ENCODE data around the gene SCAND1.

DNA sequence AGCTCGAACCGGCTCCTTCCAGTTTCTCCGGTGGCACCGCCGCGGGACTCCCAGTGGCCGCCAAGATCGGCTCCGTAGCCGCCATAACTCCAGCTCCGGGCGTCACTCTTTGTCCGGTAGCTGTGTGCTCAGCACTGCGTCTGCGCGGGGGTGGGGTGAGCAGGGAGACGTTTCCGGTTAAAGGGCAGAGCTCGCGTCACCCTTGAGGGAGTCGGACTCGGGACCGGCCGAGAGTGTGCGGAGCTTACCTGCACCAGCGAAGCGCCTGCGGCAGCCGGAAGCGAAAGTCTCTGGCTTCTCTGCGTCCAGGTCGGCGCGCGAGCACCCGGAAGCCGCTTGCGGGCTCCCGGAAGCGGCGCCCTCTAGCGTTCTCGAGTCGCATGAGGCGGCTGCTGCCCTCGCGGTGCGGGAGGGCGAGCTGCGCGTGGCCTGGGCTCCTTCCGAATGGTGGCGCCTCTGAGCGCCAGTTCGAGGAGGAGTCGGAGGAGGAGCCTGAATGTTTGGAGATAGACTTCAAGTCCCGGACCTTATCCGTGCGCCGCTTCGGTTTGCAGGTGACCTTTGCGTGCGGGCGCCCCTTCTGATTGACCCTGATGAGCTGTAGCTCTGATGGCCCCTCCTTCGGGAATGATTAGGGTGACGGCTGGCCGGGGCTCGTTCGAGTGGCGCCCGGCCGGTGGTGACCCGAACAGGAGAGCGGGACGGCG lies at the start of gene SCAND1:
- TF ChIP-seq, protein P1, sequence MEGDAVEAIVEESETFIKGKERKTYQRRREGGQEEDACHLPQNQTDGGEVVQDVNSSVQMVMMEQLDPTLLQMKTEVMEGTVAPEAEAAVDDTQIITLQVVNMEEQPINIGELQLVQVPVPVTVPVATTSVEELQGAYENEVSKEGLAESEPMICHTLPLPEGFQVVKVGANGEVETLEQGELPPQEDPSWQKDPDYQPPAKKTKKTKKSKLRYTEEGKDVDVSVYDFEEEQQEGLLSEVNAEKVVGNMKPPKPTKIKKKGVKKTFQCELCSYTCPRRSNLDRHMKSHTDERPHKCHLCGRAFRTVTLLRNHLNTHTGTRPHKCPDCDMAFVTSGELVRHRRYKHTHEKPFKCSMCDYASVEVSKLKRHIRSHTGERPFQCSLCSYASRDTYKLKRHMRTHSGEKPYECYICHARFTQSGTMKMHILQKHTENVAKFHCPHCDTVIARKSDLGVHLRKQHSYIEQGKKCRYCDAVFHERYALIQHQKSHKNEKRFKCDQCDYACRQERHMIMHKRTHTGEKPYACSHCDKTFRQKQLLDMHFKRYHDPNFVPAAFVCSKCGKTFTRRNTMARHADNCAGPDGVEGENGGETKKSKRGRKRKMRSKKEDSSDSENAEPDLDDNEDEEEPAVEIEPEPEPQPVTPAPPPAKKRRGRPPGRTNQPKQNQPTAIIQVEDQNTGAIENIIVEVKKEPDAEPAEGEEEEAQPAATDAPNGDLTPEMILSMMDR (IDR thresholded peaks at IDR 0.05; ENCODE audit: low read length), result peak; percentile 98
- no peak for TF ChIP-seq EZH2 (IDR thresholded peaks at IDR 0.05; ENCODE audit: borderline replicate concordance, low read length)

Data from OCI-LY1 (cell line).